ENCODE measurements around the gene AHI1. TPM values are rescaled to one million over a fixed set of nuclear protein-coding genes. Genes with fewer than 3 reads are reported as not detected.

The AHI1 gene
- total RNA-seq, 4 donors from 2014 or later: 17.3 to 50.4 (median 24.5) TPM

GRCh38 chr6:135299256-135299655 is 198.3 kb downstream of the AHI1 start:
- no peak for TF ChIP-seq CTCF (IDR thresholded peaks at IDR 0.05; ENCODE audit: low read depth)

GRCh38 chr6:135298455-135298854 is 199.1 kb downstream of the AHI1 start:
- no peak for TF ChIP-seq CTCF (IDR thresholded peaks at IDR 0.05; ENCODE audit: low read depth)

GRCh38 chr6:135296715-135297114 is 200.8 kb downstream of the AHI1 start:
- no peak for TF ChIP-seq CTCF (IDR thresholded peaks at IDR 0.05; ENCODE audit: low read depth)

- TF ChIP-seq CTCF (IDR thresholded peaks at IDR 0.05; ENCODE audit: low read depth): no peak
Observed at GRCh38 chr6:135295085-135295484, 202.5 kb downstream of the AHI1 start.

- TF ChIP-seq CTCF (IDR thresholded peaks at IDR 0.05; ENCODE audit: low read depth): no peak
Observed at GRCh38 chr6:135291288-135292076, 206.1 kb downstream of the AHI1 start.

- TF ChIP-seq CTCF (IDR thresholded peaks at IDR 0.05; ENCODE audit: low read depth): no peak
Observed at GRCh38 chr6:135289816-135290215, 207.7 kb downstream of the AHI1 start.

- no peak for TF ChIP-seq CTCF (IDR thresholded peaks at IDR 0.05; ENCODE audit: low read depth)
Observed at GRCh38 chr6:135286962-135287538, 210.5 kb downstream of the AHI1 start.
